ENCODE results near the gene GGT7. TPM values are rescaled to one million over a fixed set of nuclear protein-coding genes. Genes with fewer than 3 reads are reported as not detected.

GGT7 gene, protein sequence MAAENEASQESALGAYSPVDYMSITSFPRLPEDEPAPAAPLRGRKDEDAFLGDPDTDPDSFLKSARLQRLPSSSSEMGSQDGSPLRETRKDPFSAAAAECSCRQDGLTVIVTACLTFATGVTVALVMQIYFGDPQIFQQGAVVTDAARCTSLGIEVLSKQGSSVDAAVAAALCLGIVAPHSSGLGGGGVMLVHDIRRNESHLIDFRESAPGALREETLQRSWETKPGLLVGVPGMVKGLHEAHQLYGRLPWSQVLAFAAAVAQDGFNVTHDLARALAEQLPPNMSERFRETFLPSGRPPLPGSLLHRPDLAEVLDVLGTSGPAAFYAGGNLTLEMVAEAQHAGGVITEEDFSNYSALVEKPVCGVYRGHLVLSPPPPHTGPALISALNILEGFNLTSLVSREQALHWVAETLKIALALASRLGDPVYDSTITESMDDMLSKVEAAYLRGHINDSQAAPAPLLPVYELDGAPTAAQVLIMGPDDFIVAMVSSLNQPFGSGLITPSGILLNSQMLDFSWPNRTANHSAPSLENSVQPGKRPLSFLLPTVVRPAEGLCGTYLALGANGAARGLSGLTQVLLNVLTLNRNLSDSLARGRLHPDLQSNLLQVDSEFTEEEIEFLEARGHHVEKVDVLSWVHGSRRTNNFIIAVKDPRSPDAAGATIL
- 10.7 and 12.9 TPM in 2 replicates for total RNA-seq

DNA sequence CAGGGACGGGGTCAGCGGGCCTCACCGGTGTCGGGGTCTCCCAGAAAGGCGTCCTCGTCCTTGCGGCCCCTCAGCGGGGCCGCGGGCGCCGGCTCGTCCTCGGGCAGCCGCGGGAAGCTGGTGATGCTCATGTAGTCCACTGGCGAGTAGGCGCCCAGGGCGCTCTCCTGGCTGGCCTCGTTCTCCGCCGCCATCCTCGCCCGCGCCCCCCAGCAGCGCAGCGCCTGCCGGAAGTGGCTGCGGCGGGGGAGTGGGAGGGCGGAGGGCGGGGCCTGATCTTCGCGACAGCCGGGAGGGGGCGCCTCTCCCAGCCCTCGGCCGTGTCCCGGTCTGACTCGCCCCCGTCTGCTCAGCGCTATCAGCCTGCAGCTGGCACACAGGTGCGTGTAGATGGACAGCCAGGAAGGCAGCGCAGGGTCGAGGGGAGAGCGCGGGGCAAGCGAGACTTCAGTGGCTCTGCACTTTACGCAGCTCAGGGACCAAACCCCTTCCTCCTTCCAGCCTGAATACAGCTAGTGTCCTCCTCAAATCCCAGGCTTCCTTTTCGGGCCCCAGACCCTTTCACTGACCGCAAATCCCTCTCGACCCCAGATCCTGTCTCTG, at the start of gene GGT7:
Gene GGT7, minus strand, starts transcription at position 235 of the 603 bp plus-strand sequence. Its CDS starts 41 bp downstream, at position 194.

DNA sequence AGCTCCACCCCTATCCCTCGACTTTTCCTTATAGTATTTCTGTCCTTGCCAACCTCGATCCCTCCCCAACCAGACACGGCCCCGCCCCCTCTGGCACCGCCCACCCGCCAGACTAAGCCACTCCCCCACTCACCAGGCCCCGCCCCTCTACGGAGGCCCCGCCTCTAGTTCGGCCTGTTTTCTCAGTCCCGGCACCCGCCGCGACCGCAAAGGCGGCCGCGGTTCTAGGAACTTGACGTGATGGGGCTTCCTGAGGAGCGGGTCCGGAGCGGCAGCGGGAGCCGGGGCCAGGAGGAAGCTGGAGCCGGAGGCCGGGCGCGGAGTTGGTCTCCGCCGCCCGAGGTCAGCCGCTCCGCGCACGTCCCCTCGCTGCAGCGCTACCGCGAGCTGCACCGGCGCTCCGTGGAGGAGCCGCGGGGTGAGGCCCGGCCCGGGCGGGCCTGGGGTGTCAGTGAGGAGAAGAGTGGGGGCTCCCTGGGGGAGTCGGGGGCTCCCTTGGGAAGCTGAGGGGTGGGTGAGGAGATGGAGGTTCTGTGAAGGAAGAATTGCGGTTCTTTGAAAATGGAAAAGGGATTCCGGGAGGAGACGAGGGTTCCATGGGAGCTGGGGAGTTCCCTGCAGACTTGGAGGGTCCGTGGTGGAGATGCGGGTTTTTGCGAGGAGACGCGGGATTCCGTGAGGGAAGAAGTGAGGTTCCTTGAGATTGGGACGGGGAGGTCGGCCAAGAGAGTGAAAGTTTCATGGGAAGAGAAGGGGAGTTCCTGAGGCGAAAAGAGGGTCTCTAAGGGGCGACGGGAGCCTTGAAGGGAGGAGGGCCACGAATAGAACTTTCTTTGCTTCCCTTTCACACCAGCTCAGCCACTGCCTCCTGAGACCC, 4.0 kb upstream of the GGT7 start, which contains the start of gene ACSS2:
Gene ACSS2, plus strand, starts transcription at position 207 of the 877 bp plus-strand sequence. Its CDS starts 34 bp downstream, at position 241.

DNA sequence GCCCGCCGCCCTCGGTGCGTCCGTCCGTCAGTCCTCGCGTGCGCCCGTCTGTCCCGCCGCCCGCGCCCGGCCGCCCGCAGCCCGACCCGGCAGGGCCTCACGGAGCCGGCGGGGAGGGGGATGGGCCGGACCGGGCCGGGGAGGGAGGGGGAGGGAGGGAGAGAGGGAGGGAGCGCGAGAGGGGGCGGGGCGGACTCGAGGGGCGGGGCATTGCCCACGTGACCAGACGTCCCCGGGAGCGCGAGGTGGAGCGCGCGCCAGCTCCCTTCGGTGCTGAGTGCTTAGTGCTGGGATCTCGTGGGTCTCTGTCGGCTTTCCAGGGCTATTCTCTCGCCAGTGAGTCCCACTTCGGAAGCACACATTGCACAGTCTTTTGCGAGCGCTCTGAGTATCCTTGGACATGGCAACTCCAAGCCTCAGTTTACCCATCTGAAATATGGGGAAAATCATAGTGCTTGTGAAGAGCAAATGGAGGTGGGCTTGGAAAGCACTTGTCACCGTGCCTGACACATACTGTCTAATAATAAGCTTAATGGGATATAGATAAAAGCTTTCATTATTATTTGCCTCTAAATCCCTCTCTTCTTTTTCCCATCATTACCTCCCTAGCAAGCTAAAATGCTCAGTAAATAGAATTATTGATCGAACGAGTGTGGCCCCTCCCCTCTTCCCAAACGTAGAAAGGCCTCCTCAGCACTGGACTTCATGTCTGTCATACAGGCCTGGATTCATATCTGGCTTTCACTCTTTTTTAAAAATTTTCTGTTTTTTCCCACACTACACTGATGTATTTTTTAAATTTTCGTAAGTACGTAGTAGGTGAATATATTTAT, 46.9 kb downstream of the GGT7 start, which contains the start of gene NCOA6:
Gene NCOA6, minus strand, starts transcription at position 122 of the 833 bp plus-strand sequence. CDS start 43,296 bp downstream, outside the sequence.

Other genes with a start within 250 kb of the GGT7 start
- gene PIGU, start 195.8 kb downstream of the GGT7 start, total RNA-seq = 4.4 and 5.1 TPM in 2 replicates
- 2.0 and 3.6 TPM in 2 replicates for gene TP53INP2, start 168.5 kb downstream of the GGT7 start, total RNA-seq
- 3.8 and 5.8 TPM in 2 replicates for gene NCOA6, start 47.2 kb downstream of the GGT7 start, total RNA-seq
- gene ACSS2, start 3.8 kb upstream of the GGT7 start, total RNA-seq = 31.8 and 44.6 TPM in 2 replicates
- gene GSS, start 83.0 kb upstream of the GGT7 start, total RNA-seq = 50.8 and 63.2 TPM in 2 replicates
- 0.16 and 0.26 TPM in 2 replicates for gene MYH7B, start 83.0 kb upstream of the GGT7 start, total RNA-seq
- 47.3 and 56.0 TPM in 2 replicates for gene TRPC4AP, start 220.0 kb upstream of the GGT7 start, total RNA-seq